Uterus (tissue), 2 donors: ENCODE data around the gene PDE4B.

Source experiments
- CTCF ChIP-seq, 4 experiments: fragments of 200-600 bp in 2 of 4; fragments of 450-650 bp in 2 of 4; sonication (generic) in 2 of 4; IDR thresholded peaks; one replicate each; pipeline ENCODE4 v1.5.1; 2016 to 2019; ENCODE audit warnings: antibody characterized with exemption in 4 of 4, mild to moderate bottlenecking in 2 of 4, moderate library complexity in 1 of 4
- POLR2A ChIP-seq, 2 donors: fragments of 450-650 bp; IDR thresholded peaks; one replicate each; pipeline ENCODE4 v1.6.1; 2016; ENCODE audit warnings: antibody characterized with exemption in 2 of 2, mild to moderate bottlenecking in 1 of 2, moderate library complexity in 1 of 2

GRCh38 chr1:66302815-66303214, 510.1 kb downstream of the PDE4B start:
- TF ChIP-seq CTCF (IDR thresholded peaks at IDR 0.05) (no peak), POLR2A (IDR thresholded peaks at IDR 0.05) (no peak)
